T-helper 17 cell (primary cell): ENCODE data around the gene EGLN2. TPM values are rescaled to one million over a fixed set of nuclear protein-coding genes. Genes with fewer than 3 reads are reported as not detected.
A peak's percentile ranks its signal among the peaks of the same experiment; 100 is the strongest.
"Not testable (repeated sequence)": the region's sequence is repeated elsewhere in the genome, so short reads cannot be mapped to it uniquely, and the experiment has no call there.

Source experiments
- ATAC-seq: fragments of 150-1000 bp; cut with Tn5 transposase; 2 replicates; pipeline ENCODE4 v1.10.0; 2021; ENCODE audit warnings: mild to moderate bottlenecking, moderate library complexity
- DNase-seq, 3 donors: peaks; one replicate each; pipeline versions ENCODE4 v3.0.0 to v3.0.0-alpha.2; 2020 to 2021
- H3K9me3 ChIP-seq: one replicate; pipeline ENCODE4 v1.7.0; 2013; ENCODE audit warnings: low read length, mild to moderate bottlenecking; ENCODE audit not compliant: control insufficient read depth, poor library complexity, severe bottlenecking
- H3K27ac Mint-ChIP-seq: one replicate; pipeline ENCODE4 v1.8.0; 2022; ENCODE audit warnings: mild to moderate bottlenecking, moderate library complexity, mixed read lengths
- H3K27me3 Mint-ChIP-seq: one replicate; pipeline ENCODE4 v1.8.0; 2022; ENCODE audit warnings: mixed read lengths
- H3K36me3 Mint-ChIP-seq: one replicate; pipeline ENCODE4 v1.8.0; 2022; ENCODE audit warnings: low read depth, mixed read lengths
- H3K4me1 Mint-ChIP-seq: one replicate; pipeline ENCODE4 v1.8.0; 2022; ENCODE audit warnings: mild to moderate bottlenecking, mixed read lengths
- H3K4me3 Mint-ChIP-seq: one replicate; pipeline ENCODE4 v1.8.0; 2022; ENCODE audit warnings: mild to moderate bottlenecking, moderate library complexity, mixed read lengths
- total RNA-seq, 4 donors: library from RNA in 2 of 4; stranded (reverse) in 2 of 4; gene quantifications; one replicate each; pipeline ENCODE4 v1.2.3 and lab custom pipeline; 2022 to 2026

EGLN2 gene
- total RNA-seq, 2 donors from 2014 or later, result 112 to 131 TPM

GRCh38 chr19:40763526-40763925, 35.5 kb upstream of the EGLN2 start:
- H3K36me3 Mint-ChIP-seq, result peaks cover 16% of the 10 kb centered on the region
- H3K9me3 ChIP-seq, result no peaks in the 10 kb centered on the region
- H3K27ac Mint-ChIP-seq, result peak overlapping the region; percentile 72
- H3K27me3 Mint-ChIP-seq, result no peaks in the 10 kb centered on the region
- peaks cover 24% of the 10 kb centered on the region for H3K4me1 Mint-ChIP-seq
- no peak for DNase-seq
- no peak overlapping the region for H3K4me3 Mint-ChIP-seq
- ATAC-seq, result no peak

GRCh38 chr19:40763963-40764362, 35.0 kb upstream of the EGLN2 start:
- no peaks in the 10 kb centered on the region for H3K9me3 ChIP-seq
- ATAC-seq (no peak), DNase-seq (no peak)
- H3K27ac Mint-ChIP-seq, result peak overlapping the region; percentile 72
- H3K4me1 Mint-ChIP-seq, result peaks cover 24% of the 10 kb centered on the region
- H3K4me3 Mint-ChIP-seq, result no peak overlapping the region
- peaks cover 16% of the 10 kb centered on the region for H3K36me3 Mint-ChIP-seq
- H3K27me3 Mint-ChIP-seq, result no peaks in the 10 kb centered on the region

GRCh38 chr19:40766385-40766784, 32.6 kb upstream of the EGLN2 start:
- H3K4me3 Mint-ChIP-seq, H3K27me3 Mint-ChIP-seq, H3K9me3 ChIP-seq, DNase-seq, H3K27ac Mint-ChIP-seq, ATAC-seq: not testable (repeated sequence)
- Mint-ChIP-seq H3K4me1 (peaks cover 19% of the 10 kb centered on the region), H3K36me3 (peaks cover 16% of the 10 kb centered on the region)

GRCh38 chr19:40768869-40769268, 30.1 kb upstream of the EGLN2 start:
- no peaks in the 10 kb centered on the region for H3K27me3 Mint-ChIP-seq
- H3K4me3 Mint-ChIP-seq, result no peak overlapping the region
- no peak for ATAC-seq
- H3K36me3 Mint-ChIP-seq, result peaks cover 12% of the 10 kb centered on the region
- H3K9me3 ChIP-seq, result no peaks in the 10 kb centered on the region
- peak overlapping the region; percentile 8 for H3K27ac Mint-ChIP-seq
- H3K4me1 Mint-ChIP-seq, result peaks cover 11% of the 10 kb centered on the region
- DNase-seq, result no peak

GRCh38 chr19:40771101-40771862, 27.7 kb upstream of the EGLN2 start:
- H3K9me3 ChIP-seq, H3K4me1 Mint-ChIP-seq, H3K4me3 Mint-ChIP-seq, H3K27me3 Mint-ChIP-seq, H3K36me3 Mint-ChIP-seq, DNase-seq, H3K27ac Mint-ChIP-seq: not testable (repeated sequence)
- ATAC-seq, result peak; percentile 50

GRCh38 chr19:40774916-40775631, 23.9 kb upstream of the EGLN2 start, which contains the start of gene MIA:
Gene MIA (plus strand): TSS chr19:40775521. CDS start chr19:40775543, 22 bp downstream.
- ATAC-seq, result no peak
- Mint-ChIP-seq H3K27ac (no peak within 1 kb of the TSS), H3K36me3 (peaks cover 4% of the 10 kb centered on the region), H3K4me1 (peaks cover 23% of the 10 kb centered on the region), H3K4me3 (no peak within 1 kb of the TSS), H3K27me3 (no peaks in the 10 kb centered on the region)
- no peaks in the 10 kb centered on the region for H3K9me3 ChIP-seq
- no peak for DNase-seq

- no peaks in the 10 kb centered on the region for H3K9me3 ChIP-seq
- DNase-seq, result no peak
- Mint-ChIP-seq H3K27me3 (no peaks in the 10 kb centered on the region), H3K4me1 (peaks cover 29% of the 10 kb centered on the region), H3K27ac (no peak overlapping the region), H3K4me3 (no peak overlapping the region), H3K36me3 (peaks cover 4% of the 10 kb centered on the region)
- no peak for ATAC-seq
Measured at GRCh38 chr19:40775632-40776022, 23.4 kb upstream of the EGLN2 start.

GRCh38 chr19:40776364-40776763, 22.6 kb upstream of the EGLN2 start:
- H3K4me3 Mint-ChIP-seq, result no peak overlapping the region
- H3K4me1 Mint-ChIP-seq, result peaks cover 28% of the 10 kb centered on the region
- ATAC-seq (no peak), DNase-seq (no peak)
- H3K9me3 ChIP-seq, result no peaks in the 10 kb centered on the region
- peaks cover 8% of the 10 kb centered on the region for H3K36me3 Mint-ChIP-seq
- no peaks in the 10 kb centered on the region for H3K27me3 Mint-ChIP-seq
- peak overlapping the region; percentile 93 for H3K27ac Mint-ChIP-seq

- ATAC-seq (peak; percentile 70), DNase-seq (peak; percentile 55 to 79 (median 72))
- Mint-ChIP-seq H3K4me3 (peak overlapping the region; percentile 92), H3K36me3 (peaks cover 12% of the 10 kb centered on the region), H3K27me3 (no peaks in the 10 kb centered on the region), H3K27ac (peak overlapping the region; percentile 93), H3K4me1 (peaks cover 27% of the 10 kb centered on the region)
- H3K9me3 ChIP-seq, result no peaks in the 10 kb centered on the region
Measured at GRCh38 chr19:40776932-40777644, 21.9 kb upstream of the EGLN2 start.

- no peaks in the 10 kb centered on the region for H3K9me3 ChIP-seq
- peaks cover 14% of the 10 kb centered on the region for H3K36me3 Mint-ChIP-seq
- H3K27ac Mint-ChIP-seq, result peak overlapping the region; percentile 93
- peak overlapping the region; percentile 92 for H3K4me3 Mint-ChIP-seq
- H3K27me3 Mint-ChIP-seq, result no peaks in the 10 kb centered on the region
- H3K4me1 Mint-ChIP-seq, result peaks cover 29% of the 10 kb centered on the region
- DNase-seq (no peak), ATAC-seq (no peak)
Measured at GRCh38 chr19:40777645-40777936, 21.4 kb upstream of the EGLN2 start.

- DNase-seq (peak; percentile 99 to 100 (median 100)), ATAC-seq (peak; percentile 87)
- Mint-ChIP-seq H3K27me3 (no peaks in the 10 kb centered on the region), H3K27ac (peak within 1 kb of the TSS; percentile 93), H3K4me3 (peak within 1 kb of the TSS; percentile 92), H3K4me1 (peaks cover 29% of the 10 kb centered on the region), H3K36me3 (peaks cover 14% of the 10 kb centered on the region)
- no peaks in the 10 kb centered on the region for H3K9me3 ChIP-seq
Measured at GRCh38 chr19:40777937-40778705, 20.9 kb upstream of the EGLN2 start, which contains the start of gene RAB4B. Gene RAB4B (plus strand): TSS chr19:40778247. CDS start chr19:40778376, 129 bp downstream.

- Mint-ChIP-seq H3K4me1 (peaks cover 33% of the 10 kb centered on the region), H3K4me3 (peak overlapping the region; percentile 92), H3K27ac (peak overlapping the region; percentile 93), H3K27me3 (no peaks in the 10 kb centered on the region), H3K36me3 (peaks cover 17% of the 10 kb centered on the region)
- ATAC-seq (no peak), DNase-seq (no peak)
- H3K9me3 ChIP-seq, result no peaks in the 10 kb centered on the region
Measured at GRCh38 chr19:40778706-40779284, 20.2 kb upstream of the EGLN2 start.
